GM12892 (cell line): ENCODE measurements around the gene SUSD2.

Source experiments
- POLR2A ChIP-seq: IDR thresholded peaks from 2 replicates; pipeline ENCODE4 v1.6.1; 2011; ENCODE audit warnings: low read depth, low read length, control low read depth
- POLR2AphosphoS5 ChIP-seq: IDR thresholded peaks from 2 replicates; pipeline ENCODE4 v1.6.1; 2011; ENCODE audit warnings: low read depth, low read length, control low read depth

DNA sequence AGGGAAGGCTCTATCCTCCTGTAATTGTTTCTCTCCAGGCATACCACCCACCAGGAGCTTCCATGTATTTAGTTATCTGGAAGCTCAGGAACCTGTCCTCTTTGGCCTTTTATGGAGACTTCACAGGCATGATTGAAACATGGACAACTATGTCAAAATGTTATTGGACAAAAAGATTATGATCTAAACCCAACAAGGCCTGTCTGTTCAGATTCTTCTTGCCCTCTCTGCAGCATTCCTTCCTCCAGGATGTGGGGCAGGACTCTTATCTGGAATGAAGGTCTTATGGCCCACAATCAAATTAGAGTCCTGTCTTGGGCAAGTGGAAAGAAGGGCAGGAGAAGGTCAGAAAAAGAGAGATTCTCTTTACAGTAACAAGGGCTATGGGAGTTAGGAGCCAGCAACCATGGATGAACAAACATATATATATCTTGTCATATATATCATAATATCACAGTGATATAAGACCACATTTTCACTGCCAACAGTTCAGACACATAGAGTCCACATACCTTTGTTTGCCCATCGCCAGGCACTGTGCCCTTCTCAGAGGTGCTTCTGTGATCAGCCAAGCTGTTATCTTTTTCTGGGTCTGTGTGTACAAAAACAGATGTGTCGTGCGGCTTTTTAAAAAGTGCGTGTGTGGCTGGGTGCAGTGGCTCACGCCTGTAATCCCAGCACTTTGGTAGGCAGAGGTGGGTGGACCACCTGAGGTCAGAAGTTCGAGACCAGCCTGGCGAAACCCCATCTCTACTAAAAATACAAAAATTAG lies 42.5 kb upstream of the SUSD2 start:
- no peak for TF ChIP-seq POLR2AphosphoS5
- TF ChIP-seq POLR2A = no peak
